IPS-NIHi7 (cell line): Measurements from ENCODE around the gene APBB1.

Experiments used
- DNase-seq: peaks from one replicate; pipeline ENCODE4 v3.0.0; 2012; ENCODE audit warnings: mixed read lengths; ENCODE audit errors: extremely low spot score

Gene APBB1

GRCh38 chr11:6391537-6392134 is 27.3 kb downstream of the APBB1 start:
- no peak for DNase-seq

GRCh38 chr11:6390718-6391469 is 28.0 kb downstream of the APBB1 start:
- DNase-seq: no peak

GRCh38 chr11:6389905-6390717 is 28.8 kb downstream of the APBB1 start, which contains the start of gene SMPD1:
TSS of gene SMPD1 (plus strand) at chr11:6390474. CDS start at chr11:6390599, 125 bp downstream.
- peak; percentile 93 for DNase-seq

GRCh38 chr11:6388748-6389147 is 30.1 kb downstream of the APBB1 start:
- DNase-seq: no peak

GRCh38 chr11:6387811-6388599 is 30.9 kb downstream of the APBB1 start:
- no peak for DNase-seq

- no peak for DNase-seq
Observed at GRCh38 chr11:6385046-6385777, 33.7 kb downstream of the APBB1 start.

GRCh38 chr11:6378640-6378989 is 40.3 kb downstream of the APBB1 start:
- no peak for DNase-seq

GRCh38 chr11:6377902-6378639 is 40.8 kb downstream of the APBB1 start:
- no peak for DNase-seq

GRCh38 chr11:6371825-6372224 is 47.1 kb downstream of the APBB1 start:
- DNase-seq: peak; percentile 31

GRCh38 chr11:6365659-6366058 is 53.2 kb downstream of the APBB1 start:
- DNase-seq: no peak

GRCh38 chr11:6362873-6363678 is 55.8 kb downstream of the APBB1 start:
- peak; percentile 88 for DNase-seq

GRCh38 chr11:6362185-6362872 is 56.6 kb downstream of the APBB1 start:
- no peak for DNase-seq

GRCh38 chr11:6360183-6360582 is 58.7 kb downstream of the APBB1 start:
- DNase-seq: no peak

GRCh38 chr11:6357222-6357621 is 61.7 kb downstream of the APBB1 start:
- DNase-seq: peak; percentile 13

- DNase-seq: no peak
Observed at GRCh38 chr11:6356503-6357055, 62.3 kb downstream of the APBB1 start.

GRCh38 chr11:6354651-6355485 is 64.0 kb downstream of the APBB1 start:
- no peak for DNase-seq

GRCh38 chr11:6353367-6353987 is 65.4 kb downstream of the APBB1 start:
- peak; percentile 94 for DNase-seq
